ENCODE data around the gene PDE1A.

Gene PDE1A

GRCh38 chr2:182186132-182186735 is 240.6 kb downstream of the PDE1A start:
- peak; percentile 9 for DNase-seq

- no peak for DNase-seq
Measured at GRCh38 chr2:182182436-182182835, 244.4 kb downstream of the PDE1A start.

- no peak for DNase-seq
Measured at GRCh38 chr2:182181381-182181780, 245.5 kb downstream of the PDE1A start.

GRCh38 chr2:182179176-182179575 is 247.7 kb downstream of the PDE1A start:
- DNase-seq = no peak

- no peak for DNase-seq
Measured at GRCh38 chr2:182173944-182174622, 252.8 kb downstream of the PDE1A start.

GRCh38 chr2:182170341-182170740 is 256.5 kb downstream of the PDE1A start:
- DNase-seq = no peak

GRCh38 chr2:182167882-182168281 is 259.0 kb downstream of the PDE1A start:
- no peak for DNase-seq

- no peak for DNase-seq
Measured at GRCh38 chr2:182166841-182167240, 260.0 kb downstream of the PDE1A start.

GRCh38 chr2:182166406-182166805 is 260.4 kb downstream of the PDE1A start:
- DNase-seq = no peak

GRCh38 chr2:182165202-182165601 is 261.6 kb downstream of the PDE1A start:
- DNase-seq = no peak

GRCh38 chr2:182164686-182165085 is 262.1 kb downstream of the PDE1A start:
- DNase-seq = no peak

- no peak for DNase-seq
Measured at GRCh38 chr2:182163878-182164277, 263.0 kb downstream of the PDE1A start.

- DNase-seq = no peak
Measured at GRCh38 chr2:182148344-182148743, 278.5 kb downstream of the PDE1A start.

- DNase-seq = no peak
Measured at GRCh38 chr2:182144776-182145165, 282.1 kb downstream of the PDE1A start.

- DNase-seq = no peak
Measured at GRCh38 chr2:182144041-182144775, 282.6 kb downstream of the PDE1A start.

- DNase-seq = no peak
Measured at GRCh38 chr2:182142062-182142461, 284.8 kb downstream of the PDE1A start.

- DNase-seq = no peak
Measured at GRCh38 chr2:182134201-182134600, 292.6 kb downstream of the PDE1A start.

- DNase-seq = no peak
Measured at GRCh38 chr2:182133195-182133891, 293.5 kb downstream of the PDE1A start.

- DNase-seq = no peak
Measured at GRCh38 chr2:182132605-182133004, 294.2 kb downstream of the PDE1A start.

GRCh38 chr2:182128821-182129707 is 297.8 kb downstream of the PDE1A start:
- no peak for DNase-seq

- DNase-seq = no peak
Measured at GRCh38 chr2:182117196-182117595, 309.6 kb downstream of the PDE1A start.

- DNase-seq = no peak
Measured at GRCh38 chr2:182116774-182117173, 310.1 kb downstream of the PDE1A start.

GRCh38 chr2:182115258-182115657 is 311.6 kb downstream of the PDE1A start:
- no peak for DNase-seq
